Lower leg skin (tissue), 4 donors: ENCODE measurements around the gene REG4. TPM values are rescaled to one million over a fixed set of nuclear protein-coding genes. Genes with fewer than 3 reads are reported as not detected.
"Not testable (repeated sequence)": the region's sequence is repeated elsewhere in the genome, so short reads cannot be mapped to it uniquely, and the experiment has no call there.

Source experiments
- DNase-seq, 2 donors: peaks; one replicate each; pipeline ENCODE4 v3.0.0-alpha.2; 2019; ENCODE audit warnings: low spot score in 2 of 2
- H3K4me3 ChIP-seq: fragments of 200-600 bp; sonication (generic); 2 replicates; pipeline ENCODE4 v1.5.1; 2017; ENCODE audit warnings: mild to moderate bottlenecking, low read depth; ENCODE audit not compliant: poor library complexity, severe bottlenecking
- CTCF ChIP-seq, 3 donors: fragments of 450-650 bp; IDR thresholded peaks; one replicate each; pipeline ENCODE4 v1.5.1; 2016; ENCODE audit warnings: antibody characterized with exemption in 3 of 3, mild to moderate bottlenecking in 3 of 3, moderate library complexity in 2 of 3
- POLR2A ChIP-seq, 2 donors: fragments of 450-650 bp; IDR thresholded peaks; one replicate each; pipeline ENCODE4 v1.6.1; 2016 to 2017; ENCODE audit warnings: antibody characterized with exemption in 2 of 2, mild to moderate bottlenecking in 1 of 2, moderate library complexity in 1 of 2
- WGBS, 2 donors: methylation state at CpG; one replicate each; pipeline ENCODE4 v1.1.5; 2018; 5-methylcytosine and 5-hydroxymethylcytosine counted together
- intact Hi-C: fragments of 100-400 bp; cut with DNase I; formaldehyde crosslinking; loops from one replicate; pipeline ENCODE4 v1.15.0; 2023; ENCODE audit warnings: low total_unique reads
- total RNA-seq, 4 donors: library from RNA; depleted of rRNA; stranded (reverse); fragments of >200 nt; gene quantifications; one replicate each; pipeline ENCODE4 v1.1.0, GENCODE V29; 2016

The REG4 gene
- total RNA-seq, 4 donors from 2014 or later = not detected

- intact Hi-C loops = no loop called here
These were observed 29.5 kb upstream of the REG4 start for GRCh38 chr1:119840745-119841144.

DNA sequence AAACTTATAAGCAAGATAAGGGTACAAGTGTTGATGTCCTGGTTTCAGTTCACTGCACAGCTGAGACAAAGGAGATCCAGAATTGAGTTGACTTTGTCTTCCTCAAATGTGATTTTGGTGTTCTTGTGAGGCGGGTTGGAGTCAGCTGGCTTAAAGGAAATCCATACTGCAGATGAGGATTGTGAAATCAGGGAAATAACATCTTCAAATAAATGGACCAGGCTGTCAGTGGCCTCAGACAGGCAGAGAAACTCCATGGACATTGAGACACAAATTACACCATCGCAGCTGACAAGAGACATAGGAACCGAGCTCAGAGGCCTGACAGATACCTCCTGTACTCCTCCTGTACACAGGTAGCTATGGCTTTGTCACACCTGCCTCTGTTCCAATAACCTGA, 27.0 kb upstream of the REG4 start:
- H3K4me3 ChIP-seq = no peak overlapping the region
- no peak for DNase-seq
- no peak for TF ChIP-seq CTCF (IDR thresholded peaks at IDR 0.05)
- no peak for TF ChIP-seq POLR2A (IDR thresholded peaks at IDR 0.05)
- 62 to 63% methylated on average over 3 of the region's 3 CpGs for WGBS, 2 donors
- intact Hi-C loops = loop anchor here (5.0 kb wide), 1 partner anchor 41 kb away; no protein-coding TSS in a partner anchor

More at GRCh38 chr1:119840745-119841144, 29.5 kb upstream of the REG4 start:
- WGBS, 2 donors = 63 to 74% methylated on average over 1 of the region's 1 CpG
- H3K4me3 ChIP-seq = no peak overlapping the region
- TF ChIP-seq CTCF (IDR thresholded peaks at IDR 0.05) (no peak), POLR2A (IDR thresholded peaks at IDR 0.05) (no peak)
- DNase-seq = no peak

DNA sequence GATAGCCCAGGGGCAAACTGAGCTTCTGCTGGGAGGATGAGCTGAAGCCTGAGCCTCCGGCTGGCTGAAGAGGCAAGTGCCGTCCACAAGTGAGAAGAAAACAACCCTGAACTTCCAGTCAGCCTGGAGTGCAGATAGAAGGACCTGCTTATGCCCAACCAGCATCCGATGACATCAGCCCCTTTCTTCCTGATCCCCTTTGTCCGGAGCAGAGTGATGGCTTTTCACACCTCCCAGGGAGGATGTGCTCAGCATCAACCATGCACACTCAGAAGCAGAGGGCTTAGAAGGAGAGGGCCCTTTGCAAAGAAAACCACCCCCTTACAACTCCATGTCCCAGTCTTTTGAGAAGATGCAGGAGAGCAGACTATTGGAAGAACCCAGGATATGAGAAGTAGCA, 23.7 kb upstream of the REG4 start:
- WGBS, 2 donors = 72 to 80% methylated on average over 4 of the region's 4 CpGs
- TF ChIP-seq CTCF (IDR thresholded peaks at IDR 0.05) (no peak), POLR2A (IDR thresholded peaks at IDR 0.05) (no peak)
- intact Hi-C loops = loop anchor here (5.0 kb wide), 1 partner anchor 38 kb away; no protein-coding TSS in a partner anchor
- H3K4me3 ChIP-seq = no peak overlapping the region
- DNase-seq = no peak

DNA sequence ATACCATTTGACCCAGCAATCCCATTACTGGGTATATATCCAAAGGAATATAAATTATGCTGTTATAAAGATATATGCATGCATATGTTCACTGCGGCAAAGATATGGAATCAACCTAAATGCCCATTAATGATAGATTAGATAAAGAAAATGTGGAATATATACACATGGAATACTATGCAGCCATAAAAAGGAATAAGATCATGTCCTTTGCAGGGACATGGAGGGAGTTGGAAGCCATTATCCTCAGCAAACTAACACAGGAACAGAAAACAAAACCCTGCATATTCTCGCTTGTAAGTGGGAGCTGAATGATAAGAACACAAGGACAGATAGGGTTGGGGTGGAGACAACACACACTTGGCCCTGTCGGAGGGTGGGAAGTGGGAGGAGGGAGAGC, 19.8 kb upstream of the REG4 start:
- no peak for DNase-seq
- intact Hi-C loops = no loop called here
- WGBS, 2 donors = 88 to 94% methylated on average over 3 of the region's 3 CpGs
- TF ChIP-seq POLR2A (IDR thresholded peaks at IDR 0.05) (no peak), CTCF (IDR thresholded peaks at IDR 0.05) (no peak)
- no peak overlapping the region for H3K4me3 ChIP-seq

DNA sequence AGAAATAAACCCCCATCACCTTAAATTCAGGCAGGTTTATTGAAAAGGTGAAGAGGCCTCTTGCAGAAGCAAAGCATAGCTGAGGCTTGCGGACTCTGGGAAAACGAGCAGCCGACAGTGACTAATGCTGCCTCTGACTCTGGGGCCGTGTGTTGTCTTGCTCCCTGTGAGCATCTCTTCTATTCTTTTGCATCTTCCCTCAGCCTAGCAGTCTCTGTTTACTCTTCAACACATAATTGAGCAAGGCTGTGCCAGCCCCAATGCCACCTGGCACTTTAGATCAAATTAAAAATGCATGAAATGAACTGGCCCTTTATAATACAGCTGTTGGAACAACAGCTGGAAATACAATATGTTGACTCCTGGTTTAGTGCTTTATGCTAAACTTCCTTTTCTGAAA, 18.4 kb upstream of the REG4 start:
- intact Hi-C loops = no loop called here
- 71 to 78% methylated on average over 4 of the region's 4 CpGs for WGBS, 2 donors
- DNase-seq = no peak
- H3K4me3 ChIP-seq = no peak overlapping the region
- no peak for TF ChIP-seq CTCF (IDR thresholded peaks at IDR 0.05)
- no peak for TF ChIP-seq POLR2A (IDR thresholded peaks at IDR 0.05)

- intact Hi-C loops, DNase-seq, H3K4me3 ChIP-seq: not testable (repeated sequence)
These were observed 17.7 kb upstream of the REG4 start for GRCh38 chr1:119829006-119829405.
